ENCODE results near the gene ANKMY1.
A peak's percentile ranks its signal among the peaks of the same experiment; 100 is the strongest.

Gene ANKMY1

DNA sequence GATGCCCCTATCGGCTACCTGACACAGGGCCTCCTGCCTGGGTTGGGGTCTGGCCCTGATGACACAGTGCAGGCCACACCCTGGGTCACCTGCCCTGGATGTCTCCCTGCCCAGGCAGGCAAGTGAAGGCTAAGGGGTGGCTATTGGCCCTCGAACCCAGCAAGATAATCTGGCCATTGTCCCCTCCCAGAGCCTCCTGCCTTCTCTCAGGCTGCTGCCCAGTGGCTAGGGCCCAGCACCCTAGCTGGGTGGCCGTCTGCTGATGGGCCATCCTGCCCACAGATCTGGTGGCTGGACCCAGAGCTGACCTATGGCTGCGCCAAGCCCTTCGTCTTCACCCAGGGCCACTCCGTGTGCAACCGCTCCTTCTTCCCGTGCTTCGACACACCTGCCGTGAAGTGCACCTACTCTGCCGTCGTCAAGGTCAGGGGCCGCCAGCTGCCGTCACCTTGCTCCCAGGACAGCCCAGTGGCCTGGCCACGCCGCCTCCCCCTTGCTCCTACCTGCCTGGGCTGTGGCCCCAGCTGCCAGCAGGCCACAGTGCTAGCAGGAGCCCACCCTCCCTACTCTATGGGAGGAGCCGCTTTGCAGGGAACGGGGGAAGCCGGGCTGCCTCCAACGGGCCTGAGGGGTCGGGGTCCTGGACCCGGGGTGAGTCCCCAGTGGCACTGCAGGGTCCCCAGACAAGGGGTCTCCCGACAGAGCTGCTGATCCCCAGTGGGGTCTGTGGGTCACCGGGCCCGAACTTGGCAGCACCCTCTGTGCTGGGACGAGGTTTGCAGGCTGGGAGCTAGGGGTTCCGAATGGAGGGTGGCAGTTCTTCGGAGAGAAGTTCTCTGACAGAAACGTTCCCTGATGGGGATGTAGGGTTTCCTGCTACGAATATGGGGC is 14.6 kb upstream of the ANKMY1 start:
- Mint-ChIP-seq H3K4me3 (no peak overlapping the region), H3K4me1 (ENCODE audit: low read depth) (peaks cover 58% of the 10 kb centered on the region), H3K27ac (no peak overlapping the region), H3K27me3 (no peaks in the 10 kb centered on the region), H3K36me3 (ENCODE audit: low read depth) (peaks cover 88% of the 10 kb centered on the region), H3K9me3 (no peaks in the 10 kb centered on the region)
- intact Hi-C loops (cut with micrococcal nuclease), result no loop called here

DNA sequence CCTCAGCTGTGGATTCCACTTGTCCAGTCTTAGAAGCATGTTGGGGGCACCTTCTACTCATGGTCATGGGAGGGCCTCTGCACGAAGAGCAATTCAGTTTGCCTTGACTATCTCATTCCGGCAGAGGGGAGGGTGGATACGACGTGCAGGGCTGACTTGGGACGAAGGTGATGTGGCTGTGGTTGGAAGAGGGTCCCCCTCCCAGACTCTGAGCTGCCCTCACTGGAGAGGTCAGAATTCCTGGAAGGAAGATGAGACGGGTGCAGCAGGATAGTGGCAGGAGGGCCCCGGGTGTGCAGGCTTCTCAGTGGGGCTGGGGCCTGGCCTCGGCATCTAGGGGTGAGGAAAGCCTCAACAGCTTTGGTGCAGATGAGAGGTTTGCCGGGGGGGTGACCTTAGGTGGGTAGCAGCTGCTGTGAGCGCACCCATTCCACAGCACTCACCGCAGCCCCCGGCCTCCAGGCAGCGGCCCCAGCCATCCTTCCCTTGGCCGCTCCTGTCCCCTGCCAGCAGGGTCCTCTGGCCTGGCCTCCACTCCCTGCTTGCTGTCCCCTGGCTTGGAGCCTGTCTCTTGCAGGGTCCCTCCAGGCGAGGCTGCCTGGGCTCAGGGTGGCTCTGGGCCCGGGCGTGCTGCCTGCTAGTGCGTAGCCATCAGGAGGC is 13.7 kb upstream of the ANKMY1 start:
- H3K27ac Mint-ChIP-seq, result no peak overlapping the region
- peaks cover 78% of the 10 kb centered on the region for H3K36me3 Mint-ChIP-seq (ENCODE audit: low read depth)
- peaks cover 60% of the 10 kb centered on the region for H3K4me1 Mint-ChIP-seq (ENCODE audit: low read depth)
- no peaks in the 10 kb centered on the region for H3K9me3 Mint-ChIP-seq
- intact Hi-C loops (cut with micrococcal nuclease), result no loop called here
- no peak overlapping the region for H3K4me3 Mint-ChIP-seq
- no peaks in the 10 kb centered on the region for H3K27me3 Mint-ChIP-seq

DNA sequence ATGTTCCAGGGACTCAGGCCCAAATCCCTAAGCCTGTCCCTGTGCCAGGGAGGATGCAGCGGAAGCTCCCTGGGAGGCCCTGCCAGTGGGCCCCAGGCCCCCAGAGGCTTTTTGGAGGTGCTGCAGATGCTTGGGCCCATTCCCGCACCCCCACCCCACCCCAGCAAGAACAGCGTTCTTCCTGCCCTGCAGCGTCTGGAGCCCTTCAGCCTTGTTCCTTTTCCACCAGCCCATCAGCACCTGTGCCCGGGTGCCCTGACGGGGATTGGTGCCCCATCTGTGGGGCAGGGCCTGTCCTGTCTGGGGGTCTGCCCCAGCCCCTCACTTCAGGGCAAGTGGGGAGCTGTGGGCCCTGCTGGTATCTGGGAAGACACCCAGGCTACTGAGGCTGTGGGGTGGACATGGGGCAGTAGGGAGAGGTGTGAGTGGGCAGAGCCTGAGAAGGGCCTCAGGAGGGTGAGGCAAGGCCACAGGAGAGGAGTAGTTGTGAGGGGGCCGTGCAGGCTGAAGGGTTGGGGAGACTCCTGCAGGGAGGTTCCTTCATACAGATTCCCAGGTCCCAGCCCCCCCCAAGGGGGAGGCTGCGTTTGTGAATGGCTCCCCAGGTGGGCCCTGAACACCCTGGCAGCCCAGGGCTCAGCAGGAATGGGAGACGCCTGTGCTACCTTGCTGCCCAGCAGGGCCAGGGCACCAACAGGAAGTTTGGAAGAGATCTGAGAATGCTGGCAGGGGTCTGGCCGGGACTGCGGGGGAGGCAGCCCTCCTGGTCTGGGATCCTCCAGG is 12.9 kb upstream of the ANKMY1 start:
- Mint-ChIP-seq H3K4me1 (ENCODE audit: low read depth) (peaks cover 66% of the 10 kb centered on the region), H3K27me3 (no peaks in the 10 kb centered on the region), H3K4me3 (peak overlapping the region; percentile 87), H3K27ac (no peak overlapping the region), H3K36me3 (ENCODE audit: low read depth) (peaks cover 71% of the 10 kb centered on the region), H3K9me3 (no peaks in the 10 kb centered on the region)
- intact Hi-C loops (cut with micrococcal nuclease), result no loop called here

DNA sequence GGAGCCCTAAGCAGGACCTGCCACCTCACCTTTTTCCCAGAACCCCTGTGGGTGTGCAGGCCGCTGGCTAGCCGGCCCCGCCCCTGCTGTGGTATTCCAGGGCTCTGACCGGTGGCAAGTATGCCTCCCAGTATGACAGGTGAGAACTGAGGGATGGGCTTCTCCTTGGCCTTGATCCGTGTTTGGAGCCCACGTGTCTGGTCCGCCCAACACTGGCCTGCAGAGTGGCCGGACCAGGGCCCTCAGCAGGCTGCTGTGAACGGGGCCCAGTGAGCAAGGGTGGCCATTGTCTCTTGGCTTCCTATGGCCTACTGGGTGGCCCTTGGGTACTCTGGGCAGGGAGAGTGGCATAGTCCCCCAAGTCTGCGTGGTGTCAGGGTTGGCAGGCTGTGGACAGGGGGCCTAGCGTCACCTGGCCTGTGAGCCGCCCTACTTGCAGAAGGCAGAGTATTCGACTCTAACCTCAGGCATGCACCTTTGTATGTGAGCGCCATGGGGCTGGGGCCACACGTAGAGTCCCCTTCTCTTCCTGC is 12.3 kb upstream of the ANKMY1 start:
- intact Hi-C loops (cut with micrococcal nuclease), result loop anchor here (5.0 to 10.0 kb wide), 2 partner anchors 57 to 1045 kb away; partner anchors contain the start of gene GPR35
- Mint-ChIP-seq H3K4me3 (peak overlapping the region; percentile 87), H3K36me3 (ENCODE audit: low read depth) (peaks cover 68% of the 10 kb centered on the region)

DNA sequence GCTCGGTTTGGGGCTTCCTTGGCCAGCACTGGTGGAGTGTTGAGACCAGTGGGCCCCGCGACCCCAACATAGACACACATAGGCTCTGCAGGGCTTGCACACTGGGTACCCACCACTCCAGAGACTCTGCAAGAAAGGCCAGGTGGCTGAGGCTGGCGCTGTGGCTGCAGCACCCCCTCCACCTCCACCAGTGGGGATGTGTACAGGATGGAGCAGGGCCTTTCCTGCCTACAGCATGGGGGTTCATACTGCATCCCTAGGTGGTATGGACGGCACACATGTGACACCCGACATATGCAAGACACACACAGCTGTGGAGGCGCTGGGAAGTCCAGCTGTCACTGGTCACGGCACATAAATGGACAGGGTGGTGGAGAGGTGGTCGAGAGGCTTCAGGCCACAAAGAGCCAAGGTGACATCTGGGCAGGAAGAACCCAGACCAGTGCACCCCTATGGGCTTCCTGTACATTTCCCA is 11.8 kb upstream of the ANKMY1 start:
- Mint-ChIP-seq H3K4me3 (peak overlapping the region; percentile 87), H3K27me3 (no peaks in the 10 kb centered on the region), H3K4me1 (ENCODE audit: low read depth) (peaks cover 75% of the 10 kb centered on the region), H3K36me3 (ENCODE audit: low read depth) (peaks cover 68% of the 10 kb centered on the region), H3K27ac (peak overlapping the region; percentile 88), H3K9me3 (no peaks in the 10 kb centered on the region)
- intact Hi-C loops (cut with micrococcal nuclease), result loop anchor here (5.0 to 10.0 kb wide), 2 partner anchors 58 to 1045 kb away; partner anchors contain the start of gene GPR35

More for the DNA sequence above, 12.3 kb upstream of the ANKMY1 start:
- no peaks in the 10 kb centered on the region for H3K27me3 Mint-ChIP-seq
- H3K27ac Mint-ChIP-seq, result peak overlapping the region; percentile 88
- H3K4me1 Mint-ChIP-seq (ENCODE audit: low read depth), result peaks cover 73% of the 10 kb centered on the region
- no peaks in the 10 kb centered on the region for H3K9me3 Mint-ChIP-seq

DNA sequence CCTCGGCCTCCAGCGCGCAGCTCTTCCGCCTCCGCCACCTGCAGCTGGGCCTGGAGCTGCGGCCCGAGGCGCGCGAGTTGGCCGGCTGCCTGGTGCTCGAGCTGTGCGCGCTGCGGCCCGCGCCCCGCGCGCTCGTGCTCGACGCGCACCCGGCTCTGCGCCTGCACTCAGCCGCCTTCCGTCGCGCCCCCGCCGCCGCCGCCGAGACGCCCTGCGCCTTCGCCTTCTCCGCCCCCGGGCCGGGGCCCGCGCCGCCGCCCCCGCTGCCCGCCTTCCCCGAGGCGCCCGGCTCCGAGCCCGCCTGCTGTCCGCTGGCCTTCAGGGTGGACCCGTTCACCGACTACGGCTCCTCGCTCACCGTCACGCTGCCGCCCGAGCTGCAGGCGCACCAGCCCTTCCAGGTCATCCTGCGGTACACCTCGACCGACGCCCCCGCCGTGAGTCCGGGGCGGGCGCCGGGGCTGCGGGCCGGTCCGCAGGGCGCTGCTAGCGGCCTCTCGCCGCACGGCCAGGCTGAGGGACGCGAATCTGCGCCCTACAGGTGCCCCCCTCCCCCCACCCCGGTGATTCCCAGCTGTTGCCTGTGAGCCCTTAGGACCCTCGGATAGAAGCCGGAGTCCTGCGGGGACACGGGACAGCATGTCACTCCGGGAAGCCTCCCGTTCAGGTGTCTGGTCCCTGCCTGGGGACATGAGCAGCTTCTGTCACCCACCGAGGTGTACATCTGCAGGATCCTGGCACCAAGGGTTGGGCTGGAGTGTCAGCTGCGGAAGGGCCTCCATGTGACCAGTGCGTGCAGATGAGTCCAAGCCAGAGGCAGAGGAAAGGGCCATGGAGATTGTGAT is 11.1 kb upstream of the ANKMY1 start:
- H3K27ac Mint-ChIP-seq, result peak overlapping the region; percentile 88
- intact Hi-C loops (cut with micrococcal nuclease), result loop anchor here (5.0 to 10.0 kb wide), 2 partner anchors 58 to 1046 kb away; partner anchors contain the start of gene GPR35
- peak overlapping the region; percentile 87 for H3K4me3 Mint-ChIP-seq
- peaks cover 80% of the 10 kb centered on the region for H3K4me1 Mint-ChIP-seq (ENCODE audit: low read depth)
- no peaks in the 10 kb centered on the region for H3K9me3 Mint-ChIP-seq
- H3K27me3 Mint-ChIP-seq, result no peaks in the 10 kb centered on the region
- peaks cover 66% of the 10 kb centered on the region for H3K36me3 Mint-ChIP-seq (ENCODE audit: low read depth)

DNA sequence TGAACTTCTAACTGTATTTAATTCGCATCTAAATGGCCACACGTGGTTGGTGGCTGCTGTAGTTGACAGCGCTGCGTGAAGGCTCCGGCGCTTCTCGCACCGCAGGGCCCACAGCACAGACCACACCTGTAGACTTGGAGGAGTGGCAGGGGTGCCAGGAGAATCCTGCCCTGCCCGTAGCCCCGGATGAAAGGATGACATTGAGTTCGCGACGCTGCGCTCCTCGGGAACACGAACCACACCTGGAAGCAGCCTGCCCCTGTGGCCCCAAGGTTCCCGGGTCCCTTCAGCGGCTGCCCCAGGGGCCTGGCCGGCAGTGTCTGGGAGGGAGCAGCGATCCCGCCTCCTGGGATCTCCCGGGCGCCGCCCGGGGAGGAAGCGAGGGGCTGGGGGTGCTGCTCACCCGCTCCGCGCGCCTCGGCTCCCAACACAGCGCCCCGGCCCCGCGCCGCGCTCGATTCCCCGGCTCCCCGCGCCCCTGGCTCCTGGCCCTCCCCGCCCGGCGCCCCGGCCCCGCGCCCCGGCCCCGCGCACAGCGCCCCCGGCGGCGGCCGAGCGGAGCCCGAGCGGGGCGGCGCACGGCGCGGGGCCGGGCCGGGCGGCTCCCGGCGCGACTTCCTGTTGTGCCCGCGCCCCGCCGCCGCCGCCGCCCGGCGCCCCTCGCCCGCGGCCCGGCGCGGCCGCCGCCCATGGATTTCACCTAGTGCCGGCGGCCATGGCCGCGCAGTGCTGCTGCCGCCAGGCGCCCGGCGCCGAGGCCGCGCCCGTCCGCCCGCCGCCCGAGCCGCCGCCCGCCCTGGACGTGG is 10.3 kb upstream of the ANKMY1 start, which contains the start of gene RNPEPL1:
TSS of gene RNPEPL1 (plus strand) at position 613 of the 806 bp plus-strand sequence. CDS start at position 716, 103 bp downstream.
- Mint-ChIP-seq H3K27me3 (no peaks in the 10 kb centered on the region), H3K4me3 (peak within 1 kb of the TSS; percentile 87), H3K36me3 (ENCODE audit: low read depth) (peaks cover 65% of the 10 kb centered on the region), H3K27ac (peak within 1 kb of the TSS; percentile 88), H3K9me3 (no peaks in the 10 kb centered on the region), H3K4me1 (ENCODE audit: low read depth) (peaks cover 88% of the 10 kb centered on the region)
- intact Hi-C loops (cut with micrococcal nuclease), result loop anchor here (2.0 to 10.0 kb wide), 3 partner anchors 17 to 1047 kb away; partner anchors contain the start of gene GPR35

DNA sequence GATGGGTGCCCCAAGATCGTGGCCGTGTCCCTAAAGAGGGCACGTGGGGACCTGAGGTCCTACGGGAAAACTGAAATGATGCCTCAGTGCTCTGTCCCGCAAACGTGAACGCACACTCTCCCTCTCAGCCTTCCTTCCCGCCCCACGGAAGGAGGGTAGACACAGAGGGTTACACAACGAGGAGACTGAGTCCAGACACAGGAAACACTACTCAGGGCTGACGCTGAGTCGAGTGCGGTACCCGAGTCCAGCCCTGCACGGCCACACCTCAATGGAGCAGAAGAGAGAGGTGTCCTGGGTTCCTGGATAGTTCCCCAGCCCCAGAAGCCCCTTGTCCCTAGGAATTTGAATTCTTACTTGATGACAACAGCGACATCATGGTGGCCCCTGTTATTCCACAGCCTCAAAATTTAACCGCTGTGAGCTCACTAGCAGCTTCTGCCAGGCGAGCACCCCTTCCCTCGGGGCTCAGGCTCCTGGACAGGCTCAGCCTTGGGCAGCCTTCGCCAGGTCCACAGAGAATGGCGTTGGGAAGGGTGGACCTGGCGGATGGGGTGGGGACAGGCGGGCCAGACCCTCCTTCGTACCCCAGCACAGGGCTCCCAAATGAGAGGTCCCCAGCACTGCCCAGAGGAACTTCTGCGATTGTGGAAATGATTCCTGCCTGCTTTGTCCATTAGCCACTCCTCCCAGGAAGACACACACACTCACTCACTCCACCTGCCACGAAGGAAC is 9.5 kb upstream of the ANKMY1 start:
- Mint-ChIP-seq H3K36me3 (ENCODE audit: low read depth) (peaks cover 61% of the 10 kb centered on the region), H3K4me1 (ENCODE audit: low read depth) (peaks cover 87% of the 10 kb centered on the region)

DNA sequence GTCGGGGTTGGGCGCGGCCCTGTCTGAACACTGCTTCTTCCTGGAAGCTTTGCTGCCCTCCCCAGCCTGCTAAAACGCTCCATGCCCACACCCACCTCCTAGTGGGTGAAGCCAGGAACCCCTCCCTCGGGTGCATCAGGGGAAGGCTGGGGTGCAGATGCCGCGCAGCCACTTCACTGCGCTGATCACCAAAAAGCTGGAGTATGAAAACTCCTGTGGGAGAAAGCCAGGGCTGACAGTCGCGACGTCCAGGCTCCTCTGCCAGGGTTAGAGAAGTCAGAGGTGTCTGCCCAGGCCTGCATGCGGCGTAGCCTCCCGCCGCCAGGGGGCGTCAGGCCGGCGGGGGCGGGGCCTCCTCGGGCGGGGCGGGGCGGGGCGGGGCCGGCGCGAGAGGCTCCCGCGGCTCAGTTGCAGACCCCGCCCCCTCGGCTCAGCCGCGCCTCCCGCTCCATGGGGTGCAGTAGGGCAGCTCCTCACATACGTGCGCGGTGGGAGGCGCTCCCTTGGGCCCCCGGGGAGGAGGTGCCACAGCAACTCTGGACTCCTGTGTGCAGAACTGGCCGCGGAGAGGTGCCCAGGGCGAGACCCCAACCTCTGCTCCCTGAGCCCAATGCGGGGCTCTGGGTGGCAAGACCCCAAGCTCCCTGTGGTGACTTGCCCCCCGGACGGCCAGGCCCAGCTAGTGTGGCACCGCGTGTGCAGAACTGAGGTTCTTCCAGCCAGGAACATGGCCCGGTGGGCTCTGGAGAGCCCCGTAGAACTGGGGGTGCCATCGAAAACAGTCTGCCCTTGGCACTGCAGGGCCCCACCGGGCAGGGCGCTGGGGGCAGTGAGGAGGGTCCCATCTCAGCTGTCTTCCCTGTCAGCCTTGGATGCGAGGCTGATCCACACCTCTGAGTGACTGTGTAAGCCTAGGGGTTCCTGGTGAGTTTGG is 8.7 kb upstream of the ANKMY1 start:
- Mint-ChIP-seq H3K4me1 (ENCODE audit: low read depth) (peaks cover 86% of the 10 kb centered on the region), H3K9me3 (no peaks in the 10 kb centered on the region), H3K36me3 (ENCODE audit: low read depth) (peaks cover 56% of the 10 kb centered on the region)

More for the DNA sequence above, 9.5 kb upstream of the ANKMY1 start:
- Mint-ChIP-seq H3K27me3 (no peaks in the 10 kb centered on the region), H3K4me3 (peak overlapping the region; percentile 82), H3K9me3 (no peaks in the 10 kb centered on the region), H3K27ac (peak overlapping the region; percentile 88)
- intact Hi-C loops (cut with micrococcal nuclease), result loop anchor here (2.0 to 10.0 kb wide), 3 partner anchors 17 to 1047 kb away; partner anchors contain the start of gene GPR35

DNA sequence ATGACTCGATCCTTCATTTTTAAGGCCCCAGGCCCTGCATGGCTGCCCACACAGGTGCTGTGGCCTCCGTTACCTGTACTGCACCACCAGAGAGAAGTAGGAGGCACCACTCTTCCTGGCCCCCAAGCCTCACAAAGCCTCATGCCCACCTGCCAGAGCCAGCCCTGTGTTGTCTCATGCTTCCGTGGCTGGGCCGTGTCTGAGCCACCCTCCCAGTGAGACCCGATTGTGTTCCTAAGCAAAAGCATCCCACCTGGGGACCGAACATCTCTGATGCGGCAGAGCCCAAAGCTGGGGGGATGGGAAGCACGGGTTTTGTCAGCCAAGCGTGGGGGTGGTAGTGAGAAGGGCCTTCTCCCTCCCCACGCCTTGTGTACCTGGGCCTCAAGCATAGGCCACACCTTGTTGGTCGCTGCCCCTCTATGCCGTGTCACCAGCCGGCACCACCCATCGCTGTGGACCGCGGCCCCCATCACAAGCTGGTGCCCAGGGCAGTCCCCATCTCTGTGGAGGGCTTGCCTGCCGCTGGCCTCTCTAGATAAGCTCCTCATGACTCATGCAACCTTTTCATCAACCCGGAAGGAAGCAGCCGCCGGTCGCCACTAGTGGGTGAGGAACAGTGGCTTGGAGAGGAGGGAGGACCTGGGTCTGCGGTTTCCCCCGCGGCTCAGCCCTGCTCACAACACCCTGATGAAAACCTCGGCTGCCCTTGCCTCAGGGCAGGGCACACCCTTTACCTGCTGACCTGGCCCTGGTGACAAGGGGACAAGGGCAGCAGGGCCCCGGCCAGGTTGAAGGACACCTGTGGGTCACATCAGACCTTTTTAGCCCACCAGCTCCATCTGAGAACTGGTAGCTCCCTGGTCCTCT is 7.8 kb upstream of the ANKMY1 start:
- peaks cover 80% of the 10 kb centered on the region for H3K4me1 Mint-ChIP-seq (ENCODE audit: low read depth)
- intact Hi-C loops (cut with micrococcal nuclease), result loop anchor here (2.0 to 10.0 kb wide), 3 partner anchors 19 to 1049 kb away; partner anchors contain the start of gene GPR35
- peaks cover 52% of the 10 kb centered on the region for H3K36me3 Mint-ChIP-seq (ENCODE audit: low read depth)
- H3K4me3 Mint-ChIP-seq, result peak overlapping the region; percentile 82
- no peaks in the 10 kb centered on the region for H3K27me3 Mint-ChIP-seq
- H3K9me3 Mint-ChIP-seq, result no peaks in the 10 kb centered on the region
- peak overlapping the region; percentile 88 for H3K27ac Mint-ChIP-seq

More for the DNA sequence above, 8.7 kb upstream of the ANKMY1 start:
- intact Hi-C loops (cut with micrococcal nuclease), result loop anchor here (2.0 to 10.0 kb wide), 3 partner anchors 18 to 1048 kb away; partner anchors contain the start of gene GPR35
- Mint-ChIP-seq H3K27me3 (no peaks in the 10 kb centered on the region), H3K4me3 (peak overlapping the region; percentile 82), H3K27ac (peak overlapping the region; percentile 88)
